ENCODE measurements around the gene GNB1L. TPM values are rescaled to one million over a fixed set of nuclear protein-coding genes. Genes with fewer than 3 reads are reported as not detected.

Gene GNB1L
- total and polyA plus RNA-seq, 2 donors (not counting 1 experiment from before 2014, with no cell fraction given), result 6.6 to 12.1 TPM

DNA sequence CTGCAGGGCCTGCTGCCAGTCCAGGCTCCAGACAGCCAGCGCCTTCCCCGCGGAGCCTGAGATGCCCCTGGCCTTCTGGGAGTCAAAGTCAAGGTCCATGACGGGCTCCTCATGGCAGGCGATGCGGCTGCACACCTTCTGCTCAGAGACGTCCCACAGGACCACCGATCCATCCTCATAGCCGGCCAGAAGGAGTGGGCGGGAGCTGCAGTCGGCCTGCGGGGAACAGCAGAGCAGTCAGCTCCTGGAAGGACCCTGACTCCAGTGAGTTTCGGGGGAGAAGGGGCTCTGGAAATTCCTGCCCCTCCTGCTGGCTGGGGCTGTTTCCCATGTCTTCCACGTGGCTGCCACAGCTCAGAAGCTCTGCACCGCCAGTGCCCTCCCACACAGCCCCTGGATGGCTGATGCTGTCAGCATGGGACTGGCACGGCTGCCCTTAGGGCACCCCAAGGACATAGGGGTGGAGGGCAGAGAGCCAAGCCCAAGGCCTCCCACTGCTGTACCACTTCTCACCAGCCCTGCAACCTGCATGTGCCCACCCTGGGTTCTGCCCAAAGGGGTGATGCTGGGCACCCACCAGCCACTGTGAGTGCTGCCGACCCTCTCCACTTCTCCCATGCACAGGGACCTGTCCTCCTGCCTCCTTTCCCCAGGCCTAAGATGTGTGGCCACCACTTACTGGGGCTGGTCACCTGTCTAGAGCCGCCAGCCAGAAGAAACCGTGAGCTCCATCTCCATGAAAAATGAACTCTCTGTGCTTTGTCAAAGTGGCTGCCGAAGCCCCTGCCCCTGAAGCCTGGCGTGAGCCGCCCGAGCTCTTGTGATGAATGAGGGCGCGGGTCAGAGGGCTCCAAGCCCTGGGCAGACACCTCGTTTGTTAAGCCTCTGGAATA is 52.4 kb downstream of the GNB1L start:
- H3K4me1 Mint-ChIP-seq, result no peaks in the 10 kb centered on the region
- Histone ChIP-seq H4K20me1 (ENCODE audit: control insufficient read depth, insufficient read depth, low read length, poor library complexity, severe bottlenecking) (no peaks in the 10 kb centered on the region), H3K27ac (ENCODE audit: low read length in 2 of 2) (no peak overlapping the region), H3K4me3 (ENCODE audit: control extremely low read depth in 1 of 5, extremely low read depth in 1 of 5, insufficient read depth in 1 of 5, low read depth in 2 of 5, low read length in 4 of 5) (no peak overlapping the region), H2AFZ (ENCODE audit: insufficient read depth, low read depth, low read length, poor library complexity, severe bottlenecking) (no peak overlapping the region), H3K4me2 (replicated peaks; ENCODE audit: low read depth, low read length, poor library complexity, severe bottlenecking) (no peak overlapping the region), H3K9ac (ENCODE audit: low read length) (no peak overlapping the region), H3K27me3 (replicated peaks in 1 of 4; ENCODE audit: control extremely low read depth in 1 of 4, control insufficient read depth in 3 of 4, insufficient read depth in 4 of 4, low read length in 3 of 4) (no peaks in the 10 kb centered on the region), H3K4me1 (ENCODE audit: control insufficient read depth in 2 of 2, insufficient read depth in 2 of 2, low read length in 2 of 2) (no peaks in the 10 kb centered on the region), H3K9me3 (ENCODE audit: control extremely low read depth in 1 of 3, control insufficient read depth in 2 of 3, insufficient read depth in 1 of 3, low read length in 2 of 3) (no peaks in the 10 kb centered on the region), H3K79me2 (ENCODE audit: control insufficient read depth, insufficient read depth, low read length) (no peaks in the 10 kb centered on the region), H3K36me3 (replicated peaks in 1 of 2; ENCODE audit: control extremely low read depth in 1 of 2, control insufficient read depth in 1 of 2, extremely low read depth in 1 of 2, insufficient read depth in 2 of 2, low read length in 1 of 2) (peaks cover 0 to 5% of the 10 kb centered on the region in 2 experiments)
- DNase-seq (no peak), ATAC-seq (ENCODE audit: low read depth) (no peak)
- intact Hi-C loops (cut with micrococcal nuclease), result no loop called here
- TF ChIP-seq EZH2 (IDR thresholded peaks at IDR 0.05; ENCODE audit: borderline replicate concordance, insufficient read depth, low read depth, low read length, poor library complexity, severe bottlenecking), result no peak
- TF ChIP-seq, protein P1, sequence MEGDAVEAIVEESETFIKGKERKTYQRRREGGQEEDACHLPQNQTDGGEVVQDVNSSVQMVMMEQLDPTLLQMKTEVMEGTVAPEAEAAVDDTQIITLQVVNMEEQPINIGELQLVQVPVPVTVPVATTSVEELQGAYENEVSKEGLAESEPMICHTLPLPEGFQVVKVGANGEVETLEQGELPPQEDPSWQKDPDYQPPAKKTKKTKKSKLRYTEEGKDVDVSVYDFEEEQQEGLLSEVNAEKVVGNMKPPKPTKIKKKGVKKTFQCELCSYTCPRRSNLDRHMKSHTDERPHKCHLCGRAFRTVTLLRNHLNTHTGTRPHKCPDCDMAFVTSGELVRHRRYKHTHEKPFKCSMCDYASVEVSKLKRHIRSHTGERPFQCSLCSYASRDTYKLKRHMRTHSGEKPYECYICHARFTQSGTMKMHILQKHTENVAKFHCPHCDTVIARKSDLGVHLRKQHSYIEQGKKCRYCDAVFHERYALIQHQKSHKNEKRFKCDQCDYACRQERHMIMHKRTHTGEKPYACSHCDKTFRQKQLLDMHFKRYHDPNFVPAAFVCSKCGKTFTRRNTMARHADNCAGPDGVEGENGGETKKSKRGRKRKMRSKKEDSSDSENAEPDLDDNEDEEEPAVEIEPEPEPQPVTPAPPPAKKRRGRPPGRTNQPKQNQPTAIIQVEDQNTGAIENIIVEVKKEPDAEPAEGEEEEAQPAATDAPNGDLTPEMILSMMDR (IDR thresholded peaks at IDR 0.05), result no peak
- no peaks in the 10 kb centered on the region for H3K27me3 Mint-ChIP-seq
- ChIA-PET CTCF (no interaction called here), POLR2A (no interaction called here)
- no peak overlapping the region for H3K4me3 Mint-ChIP-seq
- H3K9me3 Mint-ChIP-seq (ENCODE audit: insufficient read depth), result no peaks in the 10 kb centered on the region
- H3K27ac Mint-ChIP-seq, result no peak overlapping the region
- WGBS (ENCODE audit: insufficient coverage), result 97% methylated on average over 24 of the region's 26 CpGs

DNA sequence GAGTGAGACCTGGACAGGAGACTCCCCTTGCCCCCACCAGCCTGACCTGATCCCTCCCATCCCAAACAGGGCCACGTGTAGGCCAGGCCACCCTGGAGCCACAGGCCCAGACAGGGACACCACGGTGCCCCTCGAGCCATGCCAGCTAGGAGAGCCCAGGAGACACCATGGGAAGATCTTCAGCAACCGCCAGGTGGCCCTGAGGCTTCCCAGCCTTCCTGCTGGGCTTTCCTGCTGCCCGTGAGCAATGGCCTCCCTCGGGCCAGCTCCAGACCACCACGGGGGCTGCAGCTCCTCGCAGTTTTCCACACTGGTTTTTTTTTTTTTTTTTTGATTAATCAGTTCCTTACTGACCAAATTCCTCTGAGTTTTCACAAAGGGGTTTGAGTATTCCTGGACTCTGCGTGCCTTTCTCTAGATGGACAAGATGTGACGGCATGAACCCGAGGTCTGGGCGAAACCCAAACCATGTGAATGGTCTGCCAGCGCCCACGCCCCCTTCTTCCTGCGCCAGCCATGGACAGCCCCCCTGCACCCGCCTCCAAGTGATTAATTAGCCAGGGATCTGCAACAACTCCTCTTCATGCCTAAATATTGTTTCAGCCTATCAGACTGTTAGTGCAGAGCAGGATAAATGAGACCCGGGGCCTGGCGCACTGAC is 53.2 kb downstream of the GNB1L start:
- Histone ChIP-seq H3K9me3 (ENCODE audit: control extremely low read depth in 1 of 3, control insufficient read depth in 2 of 3, insufficient read depth in 1 of 3, low read length in 2 of 3) (no peaks in the 10 kb centered on the region), H3K4me2 (replicated peaks; ENCODE audit: low read depth, low read length, poor library complexity, severe bottlenecking) (no peak overlapping the region), H4K20me1 (ENCODE audit: control insufficient read depth, insufficient read depth, low read length, poor library complexity, severe bottlenecking) (no peaks in the 10 kb centered on the region), H3K27me3 (replicated peaks in 1 of 4; ENCODE audit: control extremely low read depth in 1 of 4, control insufficient read depth in 3 of 4, insufficient read depth in 4 of 4, low read length in 3 of 4) (no peaks in the 10 kb centered on the region), H3K27ac (ENCODE audit: low read length in 2 of 2) (no peak overlapping the region), H2AFZ (ENCODE audit: insufficient read depth, low read depth, low read length, poor library complexity, severe bottlenecking) (no peak overlapping the region), H3K79me2 (ENCODE audit: control insufficient read depth, insufficient read depth, low read length) (no peaks in the 10 kb centered on the region), H3K36me3 (replicated peaks in 1 of 2; ENCODE audit: control extremely low read depth in 1 of 2, control insufficient read depth in 1 of 2, extremely low read depth in 1 of 2, insufficient read depth in 2 of 2, low read length in 1 of 2) (peaks cover 0 to 5% of the 10 kb centered on the region in 2 experiments), H3K9ac (ENCODE audit: low read length) (no peak overlapping the region), H3K4me1 (ENCODE audit: control insufficient read depth in 2 of 2, insufficient read depth in 2 of 2, low read length in 2 of 2) (no peaks in the 10 kb centered on the region), H3K4me3 (ENCODE audit: control extremely low read depth in 1 of 5, extremely low read depth in 1 of 5, insufficient read depth in 1 of 5, low read depth in 2 of 5, low read length in 4 of 5) (no peak overlapping the region)
- Mint-ChIP-seq H3K27ac (no peak overlapping the region), H3K4me1 (no peaks in the 10 kb centered on the region), H3K9me3 (ENCODE audit: insufficient read depth) (no peaks in the 10 kb centered on the region), H3K27me3 (no peaks in the 10 kb centered on the region), H3K4me3 (no peak overlapping the region)
- CTCF ChIA-PET, result no interaction called here
- 95% methylated on average over 18 of the region's 18 CpGs for WGBS (ENCODE audit: insufficient coverage)
- DNase-seq, result no peak
- ATAC-seq (ENCODE audit: low read depth), result no peak
- intact Hi-C loops (cut with micrococcal nuclease), result no loop called here
- POLR2A ChIA-PET, result no interaction called here
- TF ChIP-seq, protein P1 (IDR thresholded peaks at IDR 0.05), result no peak
- TF ChIP-seq EZH2 (IDR thresholded peaks at IDR 0.05; ENCODE audit: borderline replicate concordance, insufficient read depth, low read depth, low read length, poor library complexity, severe bottlenecking), result no peak

Measured in B cell (primary cell).